Breast epithelium (tissue), 4 donors: ENCODE results near the gene RDX. TPM values are rescaled to one million over a fixed set of nuclear protein-coding genes. Genes with fewer than 3 reads are reported as not detected.

ENCODE experiments used
- DNase-seq, 2 donors: peaks; one replicate each; pipeline ENCODE4 v3.0.0-alpha.2; 2019; ENCODE audit warnings: low spot score in 2 of 2
- H3K27ac ChIP-seq, 2 donors: fragments of 200-600 bp; sonication (generic) in 1 of 2; one replicate each; pipeline ENCODE4 v1.5.1; 2016 to 2019; ENCODE audit warnings: mild to moderate bottlenecking in 1 of 2
- H3K27me3 ChIP-seq, 2 donors: fragments of 200-600 bp; sonication (generic) in 1 of 2; one replicate each; pipeline versions ENCODE4 v1.5.1 to v1.6.0; 2017 to 2019; ENCODE audit warnings: control low read depth in 1 of 2, mild to moderate bottlenecking in 1 of 2
- H3K36me3 ChIP-seq: fragments of 200-600 bp; one replicate; pipeline ENCODE4 v1.5.1; 2019
- H3K4me1 ChIP-seq, 2 donors: fragments of 200-600 bp; sonication (generic); one replicate each; pipeline ENCODE4 v1.5.1; 2016 to 2019; ENCODE audit warnings: control low read depth in 1 of 2
- H3K4me3 ChIP-seq, 3 donors: fragments of 200-600 bp; sonication (generic); 1 replicate in 2 of 3; 2 replicates in 1 of 3; pipeline ENCODE4 v1.5.1; 2016 to 2019; ENCODE audit warnings: mild to moderate bottlenecking in 3 of 3, moderate library complexity in 2 of 3
- H3K9me3 ChIP-seq, 2 donors: fragments of 200-600 bp; sonication (generic) in 1 of 2; one replicate each; pipeline ENCODE4 v1.5.1; 2016 to 2019; ENCODE audit warnings: control low read depth in 1 of 2
- POLR2A ChIP-seq: fragments of 450-650 bp; IDR thresholded peaks from one replicate; pipeline ENCODE4 v1.6.1; 2016; ENCODE audit warnings: antibody characterized with exemption, mild to moderate bottlenecking, moderate library complexity
- POLR2AphosphoS5 ChIP-seq, 3 donors: sonication (generic); formaldehyde crosslinking; IDR thresholded peaks; one replicate each; pipeline ENCODE4 v1.6.1; 2017; ENCODE audit warnings: antibody characterized with exemption in 3 of 3
- intact Hi-C: fragments of 100-400 bp; cut with DNase I; formaldehyde crosslinking; loops from one replicate; pipeline ENCODE4 v1.15.1; 2023; ENCODE audit warnings: low total_unique reads
- total RNA-seq, 3 donors: library from RNA; depleted of rRNA; stranded (reverse); fragments of >200 nt; gene quantifications; one replicate each; pipeline ENCODE4 v1.1.0, GENCODE V29; 2016
- TF ChIP-seq, protein P1 (sequence below), 3 donors: fragments of 450-650 bp; IDR thresholded peaks; one replicate each; pipeline ENCODE4 v1.5.1; 2016 to 2017; ENCODE audit warnings: antibody characterized with exemption in 3 of 3, mild to moderate bottlenecking in 3 of 3, moderate library complexity in 3 of 3

Gene RDX
- total RNA-seq, 3 donors from 2014 or later = 53.4 to 88.7 (median 53.7) TPM

DNA sequence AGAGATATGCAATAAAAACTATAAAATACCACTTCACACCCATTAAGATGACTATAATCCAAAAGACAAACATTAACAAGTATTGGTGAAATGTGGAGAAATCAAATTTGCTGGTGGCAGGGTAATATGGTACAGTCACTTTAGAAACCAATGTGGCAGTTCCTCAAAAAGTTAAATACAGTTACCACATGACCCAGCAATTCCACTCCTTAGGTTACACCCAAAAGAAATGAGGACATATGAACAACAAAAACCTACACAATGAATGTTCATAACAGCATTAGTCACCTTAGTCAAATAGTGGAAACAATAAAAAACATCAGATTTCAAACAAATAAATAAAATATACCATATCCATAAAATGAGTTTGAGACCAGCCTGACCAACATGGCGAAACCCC, 52.6 kb downstream of the RDX start:
- no peaks in the 10 kb centered on the region for H3K9me3 ChIP-seq
- H3K36me3 ChIP-seq = no peaks in the 10 kb centered on the region
- no peaks in the 10 kb centered on the region for H3K27me3 ChIP-seq
- no peak overlapping the region for H3K4me3 ChIP-seq
- TF ChIP-seq POLR2AphosphoS5 (IDR thresholded peaks at IDR 0.05) = no peak
- TF ChIP-seq, protein P1, sequence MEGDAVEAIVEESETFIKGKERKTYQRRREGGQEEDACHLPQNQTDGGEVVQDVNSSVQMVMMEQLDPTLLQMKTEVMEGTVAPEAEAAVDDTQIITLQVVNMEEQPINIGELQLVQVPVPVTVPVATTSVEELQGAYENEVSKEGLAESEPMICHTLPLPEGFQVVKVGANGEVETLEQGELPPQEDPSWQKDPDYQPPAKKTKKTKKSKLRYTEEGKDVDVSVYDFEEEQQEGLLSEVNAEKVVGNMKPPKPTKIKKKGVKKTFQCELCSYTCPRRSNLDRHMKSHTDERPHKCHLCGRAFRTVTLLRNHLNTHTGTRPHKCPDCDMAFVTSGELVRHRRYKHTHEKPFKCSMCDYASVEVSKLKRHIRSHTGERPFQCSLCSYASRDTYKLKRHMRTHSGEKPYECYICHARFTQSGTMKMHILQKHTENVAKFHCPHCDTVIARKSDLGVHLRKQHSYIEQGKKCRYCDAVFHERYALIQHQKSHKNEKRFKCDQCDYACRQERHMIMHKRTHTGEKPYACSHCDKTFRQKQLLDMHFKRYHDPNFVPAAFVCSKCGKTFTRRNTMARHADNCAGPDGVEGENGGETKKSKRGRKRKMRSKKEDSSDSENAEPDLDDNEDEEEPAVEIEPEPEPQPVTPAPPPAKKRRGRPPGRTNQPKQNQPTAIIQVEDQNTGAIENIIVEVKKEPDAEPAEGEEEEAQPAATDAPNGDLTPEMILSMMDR (IDR thresholded peaks at IDR 0.05) = no peak
- TF ChIP-seq POLR2A = no peak
- H3K27ac ChIP-seq = no peak overlapping the region
- intact Hi-C loops = no loop called here
- DNase-seq = no peak
- no peaks in the 10 kb centered on the region for H3K4me1 ChIP-seq

DNA sequence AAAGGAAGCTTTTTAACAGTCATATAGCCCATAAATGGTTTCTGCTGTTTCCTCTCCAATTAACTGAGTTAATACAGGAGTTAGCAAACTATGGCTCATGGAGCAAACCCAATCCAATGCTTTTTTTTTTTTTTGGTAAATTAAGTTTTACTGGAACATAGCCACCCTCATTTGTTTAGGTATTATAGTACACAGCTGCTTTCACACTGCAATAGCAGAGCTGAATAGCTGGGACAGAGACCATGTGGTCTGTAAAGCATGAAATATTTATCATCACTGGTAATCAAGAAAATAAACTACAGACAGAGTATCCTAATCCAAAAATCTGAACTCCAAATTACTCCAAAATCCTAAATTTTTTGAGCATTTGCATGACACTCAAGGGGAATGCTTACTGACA, 53.7 kb downstream of the RDX start:
- no peak for DNase-seq
- Histone ChIP-seq H3K36me3 (no peaks in the 10 kb centered on the region), H3K27ac (no peak overlapping the region), H3K9me3 (no peaks in the 10 kb centered on the region), H3K4me1 (no peaks in the 10 kb centered on the region), H3K4me3 (no peak overlapping the region), H3K27me3 (no peaks in the 10 kb centered on the region)
- TF ChIP-seq POLR2AphosphoS5 (IDR thresholded peaks at IDR 0.05) (no peak), POLR2A (no peak)
- TF ChIP-seq, protein P1 (IDR thresholded peaks at IDR 0.05) = no peak
- intact Hi-C loops = no loop called here

GRCh38 chr11:110242188-110242587, 54.2 kb downstream of the RDX start:
- Histone ChIP-seq H3K9me3 (no peaks in the 10 kb centered on the region), H3K36me3 (no peaks in the 10 kb centered on the region), H3K27me3 (no peaks in the 10 kb centered on the region), H3K27ac (no peak overlapping the region), H3K4me3 (no peak overlapping the region), H3K4me1 (no peaks in the 10 kb centered on the region)
- intact Hi-C loops = no loop called here
- no peak for DNase-seq
- TF ChIP-seq POLR2A (no peak), POLR2AphosphoS5 (IDR thresholded peaks at IDR 0.05) (no peak)
- TF ChIP-seq, protein P1 (IDR thresholded peaks at IDR 0.05) = no peak

DNA sequence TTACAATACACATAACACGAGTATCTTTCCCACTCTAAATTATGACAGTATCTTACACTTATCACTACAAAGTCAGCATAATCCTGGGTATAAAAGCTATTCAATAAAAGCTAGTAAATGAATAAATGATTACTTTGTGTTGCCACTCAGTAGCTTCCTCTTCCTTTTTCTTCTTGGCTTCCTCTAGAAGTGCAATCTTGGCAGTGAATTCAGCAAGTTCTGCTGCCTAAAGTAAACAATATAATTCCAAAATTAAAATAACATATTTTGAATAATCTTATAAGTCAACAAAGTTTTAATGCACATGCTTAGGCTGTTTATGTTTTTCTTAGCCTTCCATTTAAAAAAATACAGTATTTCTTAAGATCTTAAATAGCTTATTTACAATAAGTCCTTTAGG, 60.4 kb downstream of the RDX start:
- Histone ChIP-seq H3K27ac (no peak overlapping the region), H3K4me3 (no peak overlapping the region), H3K36me3 (no peaks in the 10 kb centered on the region), H3K9me3 (no peaks in the 10 kb centered on the region), H3K4me1 (no peaks in the 10 kb centered on the region), H3K27me3 (no peaks in the 10 kb centered on the region)
- no peak for DNase-seq
- TF ChIP-seq POLR2A = no peak
- no peak for TF ChIP-seq POLR2AphosphoS5 (IDR thresholded peaks at IDR 0.05)
- TF ChIP-seq, protein P1 (IDR thresholded peaks at IDR 0.05) = no peak
- intact Hi-C loops = no loop called here

GRCh38 chr11:110230377-110230776, 66.0 kb downstream of the RDX start:
- no peak for DNase-seq
- Histone ChIP-seq H3K27me3 (no peaks in the 10 kb centered on the region), H3K9me3 (no peaks in the 10 kb centered on the region), H3K4me3 (no peak overlapping the region), H3K36me3 (no peaks in the 10 kb centered on the region), H3K27ac (no peak overlapping the region), H3K4me1 (no peaks in the 10 kb centered on the region)
- TF ChIP-seq, protein P1 (IDR thresholded peaks at IDR 0.05) = no peak
- no peak for TF ChIP-seq POLR2AphosphoS5 (IDR thresholded peaks at IDR 0.05)
- TF ChIP-seq POLR2A = no peak
- intact Hi-C loops = no loop called here
